SU-DHL-6 (cell line): ENCODE data around the gene HS6ST3.

ENCODE experiments used
- H2AFZ ChIP-seq: fragments of 200-600 bp; sonication (generic); 2 replicates; pipeline ENCODE4 v1.6.1; 2014; ENCODE audit warnings: low read depth, mild to moderate bottlenecking, moderate library complexity, mixed read lengths, antibody characterized with exemption, low read length; ENCODE audit not compliant: severe bottlenecking
- H3F3A ChIP-seq: fragments of 200-600 bp; shearing (Covaris generic); 2 replicates; pipeline ENCODE4 v1.6.0; 2016; ENCODE audit warnings: antibody characterized with exemption, mild to moderate bottlenecking; ENCODE audit not compliant: insufficient read depth
- H3K27ac ChIP-seq: fragments of 200-600 bp; sonication (generic); 2 replicates; pipeline ENCODE4 v1.5.1; 2016; ENCODE audit warnings: low read depth, mild to moderate bottlenecking, low read length, moderate library complexity, mixed read lengths
- H3K27me3 ChIP-seq: fragments of 200-600 bp; sonication (generic), shearing (Covaris generic); 2 replicates; pipeline ENCODE4 v1.6.0; 2014; ENCODE audit warnings: mild to moderate bottlenecking, low read length
- H3K36me3 ChIP-seq: fragments of 200-600 bp; sonication (generic); 2 replicates; pipeline ENCODE4 v1.6.1; 2014; ENCODE audit warnings: mild to moderate bottlenecking, low read length, mixed read lengths
- H3K4me2 ChIP-seq: fragments of 300-600, 200-600 bp; shearing (Covaris generic), sonication (generic); 2 replicates; pipeline ENCODE4 v1.6.0; 2014; ENCODE audit warnings: low read length, low read depth, mild to moderate bottlenecking; ENCODE audit not compliant: poor library complexity, severe bottlenecking
- H3K4me3 ChIP-seq: fragments of 200-600 bp; sonication (generic); 2 replicates; pipeline ENCODE4 v1.5.1; 2014; ENCODE audit warnings: antibody characterized with exemption, low read length, mild to moderate bottlenecking, mixed read lengths; ENCODE audit not compliant: insufficient read depth, poor library complexity, severe bottlenecking
- H3K79me2 ChIP-seq: fragments of 200-600 bp; sonication (generic); 2 replicates; pipeline ENCODE4 v1.6.1; 2014; ENCODE audit warnings: mild to moderate bottlenecking, low read length, moderate library complexity; ENCODE audit not compliant: insufficient read depth
- H3K9ac ChIP-seq: fragments of 200-600 bp; sonication (generic); 2 replicates; pipeline ENCODE4 v1.7.0; 2014; ENCODE audit warnings: mild to moderate bottlenecking, low read length
- H3K9me2 ChIP-seq: fragments of 200-600 bp; sonication (generic); replicated peaks from 2 replicates; pipeline ENCODE4 v1.6.1; 2014; ENCODE audit warnings: low read length; ENCODE audit not compliant: insufficient read depth
- H3K9me3 ChIP-seq: fragments of 200-600 bp; sonication (generic); 2 replicates; pipeline ENCODE4 v1.6.1; 2014; ENCODE audit warnings: low read length, mixed read lengths; ENCODE audit not compliant: insufficient read depth
- H4K20me1 ChIP-seq: fragments of 200-600 bp; sonication (generic); 2 replicates; pipeline ENCODE4 v1.6.1; 2014; ENCODE audit warnings: low read depth, mild to moderate bottlenecking, antibody characterized with exemption, low read length, moderate library complexity, mixed read lengths
- EZH2phosphoT487 ChIP-seq: fragments of 200-600 bp; sonication (generic), shearing (Covaris generic); conservative IDR thresholded peaks from 2 replicates; pipeline ENCODE4 v1.6.1; 2018; ENCODE audit warnings: mild to moderate bottlenecking, antibody characterized with exemption, low read length, moderate library complexity, mixed read lengths
- TF ChIP-seq, protein P1 (sequence below): fragments of 200-600 bp; sonication (generic); IDR thresholded peaks from one replicate; pipeline ENCODE4 v1.5.1; 2017; ENCODE audit warnings: antibody characterized with exemption, mild to moderate bottlenecking, low read length, moderate library complexity; ENCODE audit not compliant: insufficient read depth, poor library complexity, severe bottlenecking

HS6ST3 gene

DNA sequence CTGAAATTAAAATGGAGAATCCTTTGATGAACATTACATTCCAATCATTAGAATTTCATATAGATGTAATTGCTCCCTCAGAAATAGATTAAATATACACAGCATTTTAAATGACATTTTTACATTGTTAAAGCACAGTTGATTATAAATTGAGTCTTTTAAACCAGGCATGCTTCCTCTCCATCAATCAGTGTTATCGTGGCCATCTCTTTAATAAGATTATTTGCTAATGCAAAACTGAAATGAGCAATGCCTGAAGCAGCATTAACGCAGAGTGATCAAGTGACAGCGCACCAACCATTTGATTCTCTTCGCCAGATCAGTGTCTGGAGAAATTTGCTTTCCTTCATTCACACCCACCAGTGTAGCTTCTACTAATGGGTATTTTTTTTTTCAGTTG is 644.6 kb downstream of the HS6ST3 start:
- H2AFZ ChIP-seq, result no peak overlapping the region
- H3K9me2 ChIP-seq, result no peaks in the 10 kb centered on the region
- H3K79me2 ChIP-seq, result no peaks in the 10 kb centered on the region
- H3K4me3 ChIP-seq, result no peak overlapping the region
- H3K9me3 ChIP-seq, result no peaks in the 10 kb centered on the region
- H3K27me3 ChIP-seq, result no peaks in the 10 kb centered on the region
- no peaks in the 10 kb centered on the region for H4K20me1 ChIP-seq
- TF ChIP-seq, protein P1, sequence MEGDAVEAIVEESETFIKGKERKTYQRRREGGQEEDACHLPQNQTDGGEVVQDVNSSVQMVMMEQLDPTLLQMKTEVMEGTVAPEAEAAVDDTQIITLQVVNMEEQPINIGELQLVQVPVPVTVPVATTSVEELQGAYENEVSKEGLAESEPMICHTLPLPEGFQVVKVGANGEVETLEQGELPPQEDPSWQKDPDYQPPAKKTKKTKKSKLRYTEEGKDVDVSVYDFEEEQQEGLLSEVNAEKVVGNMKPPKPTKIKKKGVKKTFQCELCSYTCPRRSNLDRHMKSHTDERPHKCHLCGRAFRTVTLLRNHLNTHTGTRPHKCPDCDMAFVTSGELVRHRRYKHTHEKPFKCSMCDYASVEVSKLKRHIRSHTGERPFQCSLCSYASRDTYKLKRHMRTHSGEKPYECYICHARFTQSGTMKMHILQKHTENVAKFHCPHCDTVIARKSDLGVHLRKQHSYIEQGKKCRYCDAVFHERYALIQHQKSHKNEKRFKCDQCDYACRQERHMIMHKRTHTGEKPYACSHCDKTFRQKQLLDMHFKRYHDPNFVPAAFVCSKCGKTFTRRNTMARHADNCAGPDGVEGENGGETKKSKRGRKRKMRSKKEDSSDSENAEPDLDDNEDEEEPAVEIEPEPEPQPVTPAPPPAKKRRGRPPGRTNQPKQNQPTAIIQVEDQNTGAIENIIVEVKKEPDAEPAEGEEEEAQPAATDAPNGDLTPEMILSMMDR, result no peak
- no peak for TF ChIP-seq EZH2phosphoT487
- H3K9ac ChIP-seq, result no peak overlapping the region
- no peaks in the 10 kb centered on the region for H3F3A ChIP-seq
- H3K36me3 ChIP-seq, result no peaks in the 10 kb centered on the region
- H3K27ac ChIP-seq, result no peak overlapping the region
- H3K4me2 ChIP-seq, result no peak overlapping the region

DNA sequence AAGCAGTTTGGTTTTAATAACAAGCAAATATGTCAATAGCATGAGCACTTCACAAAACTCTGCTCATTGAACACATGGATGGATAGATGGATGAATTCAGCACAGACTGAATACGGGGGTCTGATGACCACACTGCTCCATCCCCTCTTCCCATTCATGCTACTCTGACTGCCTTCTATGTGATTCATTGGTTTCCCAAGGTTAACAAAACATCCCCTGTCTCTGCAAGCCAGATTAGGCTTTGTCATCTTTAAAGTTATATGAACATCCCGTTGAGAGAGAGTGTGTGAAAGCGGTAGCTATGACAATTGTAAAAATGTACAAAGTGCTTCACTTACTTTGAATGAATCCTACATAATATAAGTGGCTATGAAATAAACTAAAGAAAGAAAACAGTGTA is 651.9 kb downstream of the HS6ST3 start:
- H3K9me3 ChIP-seq, result no peaks in the 10 kb centered on the region
- H3K36me3 ChIP-seq, result no peaks in the 10 kb centered on the region
- no peak overlapping the region for H2AFZ ChIP-seq
- no peaks in the 10 kb centered on the region for H3K27me3 ChIP-seq
- no peaks in the 10 kb centered on the region for H3F3A ChIP-seq
- H3K4me2 ChIP-seq, result no peak overlapping the region
- no peaks in the 10 kb centered on the region for H3K9me2 ChIP-seq
- H3K79me2 ChIP-seq, result no peaks in the 10 kb centered on the region
- no peak overlapping the region for H3K4me3 ChIP-seq
- TF ChIP-seq EZH2phosphoT487, result no peak
- TF ChIP-seq, protein P1, result no peak
- H3K27ac ChIP-seq, result no peak overlapping the region
- H4K20me1 ChIP-seq, result no peaks in the 10 kb centered on the region
- H3K9ac ChIP-seq, result no peak overlapping the region

DNA sequence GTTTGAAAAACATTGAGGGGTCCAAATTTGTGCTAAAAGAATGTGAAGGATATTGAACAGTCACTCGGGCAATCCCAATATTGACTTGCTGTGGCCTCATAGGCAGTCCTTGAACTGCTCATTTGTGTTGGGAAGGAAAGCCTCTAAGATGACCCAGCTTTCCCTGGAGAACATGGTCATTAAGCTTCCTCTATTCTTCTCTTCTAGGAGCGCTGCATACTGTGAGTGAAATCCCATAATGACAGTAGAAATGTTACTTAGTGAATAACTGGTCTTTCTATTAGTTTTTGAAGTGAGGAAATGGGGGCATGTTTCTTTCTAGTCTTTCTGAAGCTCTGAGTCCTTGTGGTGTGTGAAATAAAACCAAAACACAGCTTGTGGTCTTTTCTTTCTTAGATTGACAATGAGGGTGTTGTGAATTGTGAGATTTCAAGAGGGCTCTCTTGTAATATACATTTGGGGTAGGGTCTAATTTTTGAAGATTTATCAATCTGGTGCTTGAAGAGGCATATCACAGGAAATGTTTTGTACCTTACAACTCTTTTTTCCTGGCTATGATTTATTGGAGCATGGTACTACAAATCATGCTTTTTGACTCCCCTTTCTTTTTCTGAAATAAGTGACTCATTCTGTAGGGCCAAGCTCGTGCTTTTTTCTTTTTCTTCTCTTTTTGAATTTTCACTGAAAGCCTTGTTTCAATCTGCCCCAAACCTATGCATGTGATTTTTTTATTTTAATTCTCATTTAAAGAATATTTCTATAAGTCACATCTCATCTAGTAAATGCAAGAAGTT is 653.6 kb downstream of the HS6ST3 start:
- H3K4me3 ChIP-seq, result no peak overlapping the region
- H4K20me1 ChIP-seq, result no peaks in the 10 kb centered on the region
- no peak overlapping the region for H3K9ac ChIP-seq
- H3K27ac ChIP-seq, result no peak overlapping the region
- no peaks in the 10 kb centered on the region for H3K79me2 ChIP-seq
- no peaks in the 10 kb centered on the region for H3F3A ChIP-seq
- H3K4me2 ChIP-seq, result no peak overlapping the region
- no peaks in the 10 kb centered on the region for H3K27me3 ChIP-seq
- TF ChIP-seq EZH2phosphoT487, result no peak
- TF ChIP-seq, protein P1, result no peak
- H3K36me3 ChIP-seq, result no peaks in the 10 kb centered on the region
- no peaks in the 10 kb centered on the region for H3K9me2 ChIP-seq
- H3K9me3 ChIP-seq, result no peaks in the 10 kb centered on the region
- no peak overlapping the region for H2AFZ ChIP-seq
